Stimulated activated CD4-positive, alpha-beta T cell treated with anti-CD3 and anti-CD28 coated beads, Interleukin-12 subunit alpha, Interleukin-12 subunit beta, amount 100 ng/mL, for 48 hours (primary cell): ENCODE results near the gene KRTAP9-1.
"Not testable (repeated sequence)": the region's sequence is repeated elsewhere in the genome, so short reads cannot be mapped to it uniquely, and the experiment has no call there.

ENCODE experiments used
- DNase-seq, 3 donors: peaks; one replicate each; pipeline ENCODE4 v3.0.0-alpha.2; 2020; ENCODE audit warnings: low read depth in 2 of 3, low spot score in 1 of 3

The KRTAP9-1 gene

DNA sequence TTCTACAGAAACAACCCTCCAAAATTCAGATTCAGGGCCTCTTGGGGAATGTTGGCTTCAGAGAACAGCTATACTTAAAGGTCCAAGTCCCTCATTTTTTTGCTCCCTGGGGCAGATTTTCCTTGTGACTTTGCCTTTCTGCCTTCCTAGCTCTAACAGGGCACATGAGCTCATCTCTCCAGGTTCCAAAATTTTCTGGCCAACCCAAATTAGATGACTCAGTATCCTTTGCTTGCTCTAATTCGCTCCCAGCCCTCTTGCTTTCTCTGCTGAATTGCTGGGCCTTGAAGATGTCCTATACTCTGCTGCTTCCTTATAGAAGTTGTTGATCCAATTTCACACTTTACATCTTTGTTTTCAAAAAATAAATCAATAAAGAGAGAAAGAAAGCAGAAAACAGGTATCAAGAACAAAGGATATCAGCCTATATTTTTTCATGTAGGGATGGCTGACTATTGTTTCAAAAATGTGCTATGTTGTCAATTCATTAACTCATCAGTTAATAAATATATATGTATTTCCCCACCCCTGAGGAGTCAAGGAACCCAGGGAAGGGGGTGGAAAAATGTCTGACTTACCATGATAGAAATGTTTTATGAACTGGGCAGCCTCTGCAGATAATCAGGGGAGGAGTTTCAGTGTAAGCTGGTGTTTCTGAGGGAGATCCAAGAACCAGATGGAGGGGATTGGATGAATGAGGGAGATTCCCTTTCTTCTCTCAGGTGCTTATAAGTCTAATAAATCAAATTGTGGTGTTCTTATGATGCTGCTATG, 10.7 kb upstream of the KRTAP9-1 start:
- DNase-seq = no peak

DNA sequence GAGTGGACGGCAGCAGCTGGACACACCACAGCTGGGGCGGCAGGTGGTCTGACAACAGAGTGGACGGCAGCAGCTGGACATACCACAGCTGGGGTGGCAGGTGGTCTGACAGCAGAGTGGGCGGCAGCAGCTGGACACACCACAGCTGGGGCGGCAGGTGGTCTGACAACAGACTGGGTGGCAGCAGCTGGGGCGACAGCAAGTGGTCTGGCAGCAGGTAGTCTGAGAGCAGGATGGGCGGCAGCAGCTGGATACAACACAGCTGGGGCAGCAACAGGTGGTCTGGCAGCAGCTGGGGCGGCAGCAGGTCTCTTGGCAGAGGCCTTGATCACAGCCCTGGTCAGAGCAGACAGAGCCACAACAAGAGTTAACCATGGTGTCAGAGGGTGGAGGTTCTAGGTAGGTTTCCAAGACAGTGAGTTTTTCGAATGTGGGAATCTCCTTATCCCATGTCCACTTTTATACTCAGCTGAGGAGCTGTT, 5.2 kb upstream of the KRTAP9-1 start, which contains the start of gene KRTAP4-1:
Gene KRTAP4-1 (minus strand): TSS at position 432 of the 482 bp plus-strand sequence. CDS start 57 bp downstream, at position 375.
- no peak for DNase-seq

DNA sequence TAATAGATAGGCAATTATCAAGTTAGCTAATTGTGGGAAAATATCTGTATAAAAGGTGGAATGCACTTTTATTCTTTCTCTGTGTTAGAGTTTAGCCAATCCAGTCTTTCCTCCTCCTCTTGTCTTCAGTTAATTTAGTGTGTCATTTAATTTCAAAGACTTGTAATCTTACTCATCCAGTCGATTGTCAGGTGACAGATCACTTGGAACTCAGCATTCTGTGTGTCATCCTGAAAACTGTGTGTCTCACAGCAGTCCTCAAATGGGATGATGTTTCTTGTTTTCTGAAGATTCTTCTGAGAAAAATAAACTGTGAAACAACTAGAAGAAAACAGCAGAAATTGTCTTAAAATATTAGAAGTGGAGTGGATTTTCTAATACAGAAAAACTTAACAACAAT, 4.7 kb upstream of the KRTAP9-1 start:
- DNase-seq = no peak

DNA sequence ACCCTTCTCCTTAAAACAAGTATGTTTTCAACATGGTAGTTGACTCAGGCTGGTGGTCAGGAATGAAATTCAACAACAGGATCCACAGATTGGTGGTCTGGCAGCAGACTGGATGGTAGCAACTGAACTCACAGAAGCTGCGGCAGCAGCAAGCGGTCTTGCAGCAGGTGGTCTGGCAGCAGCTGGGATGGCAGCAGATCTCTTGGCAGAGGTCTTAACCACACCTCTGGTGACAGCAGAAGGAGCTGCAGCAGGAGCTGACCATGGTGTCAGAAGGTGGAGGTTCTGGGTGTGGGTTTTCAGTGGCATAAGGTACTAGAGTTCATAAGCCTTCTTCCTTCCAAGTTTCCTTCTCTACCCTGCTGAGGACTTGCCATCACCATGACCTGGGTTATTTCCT, 2.8 kb upstream of the KRTAP9-1 start:
- no peak for DNase-seq

DNA sequence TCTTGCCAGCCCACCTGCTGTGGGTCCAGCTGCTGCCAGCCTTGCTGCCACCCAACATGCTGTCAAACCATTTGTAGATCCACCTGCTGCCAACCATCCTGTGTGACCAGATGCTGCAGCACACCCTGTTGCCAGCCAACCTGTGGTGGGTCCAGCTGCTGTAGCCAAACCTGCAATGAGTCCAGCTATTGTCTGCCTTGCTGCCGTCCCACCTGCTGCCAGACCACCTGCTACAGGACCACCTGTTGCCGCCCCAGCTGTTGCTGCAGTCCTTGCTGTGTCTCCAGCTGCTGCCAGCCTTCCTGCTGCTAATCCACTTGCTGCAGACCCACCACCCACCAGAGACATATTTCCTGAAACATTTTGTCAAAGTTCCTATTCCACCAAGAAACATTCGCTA, 641 bp downstream of the KRTAP9-1 start:
- no peak for DNase-seq

DNA sequence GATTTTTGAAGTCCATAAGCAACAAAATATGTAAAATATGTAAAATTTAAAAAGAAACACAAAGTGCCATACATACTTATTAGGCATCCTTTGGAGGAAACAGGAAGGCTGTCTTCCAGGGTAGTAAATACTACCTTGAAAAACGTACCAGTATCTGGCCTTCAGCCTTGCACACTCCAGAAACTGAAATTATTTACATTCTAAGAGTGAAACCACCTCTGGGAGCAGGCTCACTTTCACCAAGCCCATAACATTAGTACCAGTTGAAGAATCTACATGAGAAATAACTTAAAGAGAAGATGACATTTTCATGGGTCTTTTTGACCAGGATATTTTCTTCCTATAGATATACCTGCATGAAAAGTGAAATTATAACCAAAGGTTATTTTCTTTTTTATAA, 6.4 kb downstream of the KRTAP9-1 start:
- DNase-seq = no peak

DNA sequence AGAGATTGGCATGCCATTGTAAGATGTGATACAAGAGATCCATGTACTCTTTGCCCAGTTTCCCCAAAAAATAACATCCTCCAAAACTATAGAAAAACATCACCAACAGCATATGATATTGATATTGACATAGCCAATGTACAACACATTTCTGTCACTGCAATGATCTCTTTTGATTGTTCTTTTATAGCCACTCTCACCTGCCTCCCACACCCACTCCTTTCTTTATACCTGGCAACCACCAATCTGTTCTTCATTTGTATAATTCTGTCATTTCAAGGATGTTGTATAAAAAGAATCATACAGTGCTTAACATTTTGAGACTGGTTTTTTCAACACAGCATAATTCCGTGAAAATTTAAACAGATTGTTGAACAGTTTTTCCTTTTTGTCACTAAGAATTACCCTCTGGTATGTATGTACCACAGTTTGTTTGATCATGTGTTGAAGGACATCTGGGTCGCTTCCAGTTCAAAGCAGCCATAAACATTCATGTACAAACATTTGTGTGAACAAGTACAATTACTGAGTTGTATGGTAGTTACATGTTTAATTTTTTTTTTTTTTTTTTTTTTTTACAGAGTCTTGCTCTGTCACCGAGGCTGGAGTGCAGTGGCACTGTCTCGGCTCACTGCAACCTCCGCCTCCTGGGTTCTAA, 9.9 kb downstream of the KRTAP9-1 start:
- DNase-seq = no peak

DNA sequence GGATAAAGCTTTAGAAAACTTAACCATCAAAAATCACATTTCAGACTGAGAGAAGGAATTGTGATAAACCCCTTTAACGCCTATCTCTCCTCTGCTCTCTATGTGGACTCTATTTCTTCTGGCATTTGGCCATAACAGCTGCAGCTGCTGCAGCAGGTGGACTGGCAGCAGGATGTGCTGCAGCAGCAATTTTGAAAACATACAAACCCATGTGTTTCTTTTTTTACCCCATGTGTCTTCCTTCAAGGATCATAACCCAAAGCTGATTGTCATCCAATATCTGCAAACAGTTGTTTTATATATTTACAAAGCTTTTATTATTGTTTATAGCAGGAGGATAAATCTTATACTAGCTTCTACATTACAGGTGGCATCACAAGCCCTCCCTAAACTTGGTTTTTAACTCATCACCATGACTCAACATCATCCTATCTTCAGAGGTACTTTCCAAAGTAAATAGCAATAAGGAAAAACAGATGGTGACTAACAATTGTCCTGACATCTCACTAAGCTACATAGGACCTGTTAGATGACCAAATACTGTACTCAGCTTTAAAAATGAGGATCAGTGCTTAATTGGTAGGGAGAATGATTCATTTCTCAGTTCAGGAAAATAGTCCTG, 22.3 kb downstream of the KRTAP9-1 start:
- DNase-seq = no peak

DNA sequence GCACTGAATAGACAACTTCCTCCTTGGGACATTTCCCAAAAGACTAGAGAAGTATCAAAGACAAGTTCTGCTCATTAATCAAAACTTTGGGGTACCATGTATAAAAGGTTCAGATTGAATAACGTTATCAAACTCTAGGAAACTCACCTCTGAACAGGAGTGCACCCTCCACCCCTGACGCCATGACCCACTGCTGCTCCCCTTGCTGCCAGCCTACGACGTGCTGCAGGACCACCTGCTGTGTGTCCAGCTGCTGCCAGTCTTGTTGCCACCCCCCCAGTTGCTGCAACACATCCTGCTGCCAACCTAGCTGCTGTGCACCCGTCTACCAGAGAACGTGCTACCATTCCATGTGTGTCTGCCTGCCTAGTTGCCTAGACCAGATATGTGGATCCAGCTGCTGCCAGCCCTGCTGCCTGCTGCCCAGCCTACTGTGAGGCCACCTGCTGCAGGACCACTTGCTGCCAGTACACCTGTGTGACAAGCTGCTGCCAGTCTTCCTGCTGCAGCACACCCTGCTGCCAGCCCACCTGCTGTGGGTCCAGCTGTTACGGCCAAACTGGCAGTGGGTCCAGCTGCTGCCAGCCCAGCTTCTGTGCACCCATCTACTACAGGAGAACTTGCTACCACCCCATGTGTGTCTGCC, 23.0 kb downstream of the KRTAP9-1 start:
- no peak for DNase-seq

DNA sequence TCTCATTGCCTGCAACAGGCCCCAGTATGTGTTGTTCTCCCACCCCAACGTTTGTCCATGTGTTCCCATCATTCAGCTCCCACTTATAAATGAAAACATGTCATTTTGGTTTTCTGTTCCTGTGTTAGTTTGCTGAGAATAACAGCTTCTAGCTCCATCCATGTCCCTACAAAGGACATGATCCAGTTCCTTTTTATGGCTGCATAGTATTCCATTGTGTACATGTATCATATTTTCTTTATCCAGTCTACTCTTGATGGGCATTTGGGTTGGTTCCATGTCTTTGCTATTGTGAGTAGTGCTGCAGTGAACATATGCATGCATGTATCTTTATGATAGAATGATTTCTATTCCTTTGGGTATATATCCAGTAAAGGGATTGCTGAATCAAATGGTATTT, 26.0 kb downstream of the KRTAP9-1 start:
- no peak for DNase-seq

DNA sequence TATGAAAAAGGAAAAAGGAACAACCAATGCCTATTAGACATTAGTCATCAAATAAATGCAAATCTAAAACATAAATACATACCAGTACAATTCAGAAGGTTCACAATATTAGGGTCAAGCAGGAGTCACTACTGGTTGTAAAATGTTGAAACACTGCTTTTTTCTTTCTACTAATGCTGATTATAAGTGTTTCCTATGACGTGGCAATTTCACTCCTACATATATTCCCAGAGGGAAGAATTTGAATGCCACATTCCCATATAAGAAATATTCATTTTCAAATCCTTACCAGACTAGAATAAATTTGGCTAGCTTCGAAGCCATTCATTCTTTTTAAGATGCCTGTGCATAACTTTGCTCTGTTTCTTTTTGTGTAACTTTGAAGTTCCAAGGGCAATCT, 34.1 kb downstream of the KRTAP9-1 start:
- DNase-seq = no peak

DNA sequence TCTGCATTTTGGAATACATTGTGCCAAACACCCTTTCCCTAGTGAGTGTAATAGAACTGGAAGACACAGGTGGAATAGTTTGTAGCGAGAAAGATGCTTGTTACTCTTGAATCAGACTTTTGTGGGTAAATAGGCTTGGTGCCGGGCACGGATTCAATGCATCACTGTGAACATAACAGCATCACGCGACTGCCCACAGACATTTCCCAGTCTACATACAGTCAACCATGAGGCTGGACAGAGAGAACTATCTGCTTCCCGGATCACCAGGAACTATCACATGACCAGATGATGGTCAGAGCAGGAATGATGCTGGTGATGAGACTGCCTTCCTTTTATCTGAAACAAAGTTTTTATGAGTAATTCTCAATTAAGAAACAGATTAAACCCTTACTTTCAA, 36.4 kb downstream of the KRTAP9-1 start:
- no peak for DNase-seq

DNA sequence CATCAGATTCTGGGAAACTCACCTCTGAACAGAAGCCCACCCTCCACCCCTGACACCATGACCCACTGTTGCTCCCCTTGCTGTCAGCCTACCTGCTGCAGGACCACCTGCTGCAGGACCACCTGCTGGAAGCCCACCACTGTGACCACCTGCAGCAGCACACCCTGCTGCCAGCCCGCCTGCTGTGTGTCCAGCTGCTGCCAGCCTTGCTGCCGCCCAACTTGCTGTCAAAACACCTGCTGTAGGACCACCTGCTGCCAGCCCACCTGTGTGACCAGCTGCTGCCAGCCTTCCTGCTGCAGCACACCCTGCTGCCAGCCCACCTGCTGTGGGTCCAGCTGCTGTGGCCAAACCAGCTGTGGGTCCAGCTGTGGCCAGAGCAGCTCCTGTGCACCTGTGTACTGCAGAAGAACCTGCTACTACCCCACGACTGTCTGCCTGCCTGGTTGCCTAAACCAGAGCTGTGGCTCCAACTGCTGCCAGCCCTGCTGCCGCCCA, 37.0 kb downstream of the KRTAP9-1 start, which contains the start of gene KRTAP9-2:
Gene KRTAP9-2 (plus strand): TSS at position 51 of the 498 bp plus-strand sequence. CDS start 7 bp downstream, at position 58.
- DNase-seq = not testable (repeated sequence)

DNA sequence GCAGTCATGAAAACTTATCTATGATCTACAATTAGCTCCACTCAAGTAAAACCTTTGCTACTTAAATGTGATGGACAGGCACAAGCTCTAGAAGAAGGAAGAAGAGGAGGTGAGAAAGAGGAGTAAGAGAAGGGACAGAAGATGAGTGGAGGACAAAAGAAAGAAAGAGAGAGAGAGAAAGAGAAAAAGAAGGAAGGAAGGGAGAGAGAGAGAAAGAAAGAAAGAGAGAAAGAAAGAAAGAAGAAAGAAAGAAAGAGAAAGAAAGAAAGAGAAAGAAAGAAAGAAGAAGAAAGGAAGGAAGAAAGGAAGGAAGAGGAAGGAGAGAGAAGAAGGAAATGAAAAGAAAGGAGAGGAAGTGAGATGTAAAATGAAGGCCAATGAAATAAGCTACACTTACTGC, 40.4 kb downstream of the KRTAP9-1 start:
- no peak for DNase-seq

DNA sequence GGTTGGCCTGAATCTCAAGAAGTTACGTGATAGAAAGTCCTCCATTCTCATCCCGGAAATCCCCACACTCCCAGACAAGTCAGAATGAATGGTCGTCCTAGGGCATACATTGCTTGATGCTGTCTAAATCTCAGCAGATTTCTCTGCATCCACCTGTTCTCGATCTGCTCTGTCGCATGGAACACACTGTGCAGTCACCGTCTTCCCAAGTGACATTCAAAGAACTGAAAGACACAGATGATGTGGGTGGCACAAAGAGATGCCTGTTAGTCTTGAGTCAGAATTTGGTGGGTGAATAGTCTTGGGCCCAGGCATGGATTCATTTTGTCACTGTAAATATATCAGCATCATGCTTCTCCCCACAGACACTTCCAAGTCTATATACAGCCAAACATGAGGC, 42.0 kb downstream of the KRTAP9-1 start:
- no peak for DNase-seq

DNA sequence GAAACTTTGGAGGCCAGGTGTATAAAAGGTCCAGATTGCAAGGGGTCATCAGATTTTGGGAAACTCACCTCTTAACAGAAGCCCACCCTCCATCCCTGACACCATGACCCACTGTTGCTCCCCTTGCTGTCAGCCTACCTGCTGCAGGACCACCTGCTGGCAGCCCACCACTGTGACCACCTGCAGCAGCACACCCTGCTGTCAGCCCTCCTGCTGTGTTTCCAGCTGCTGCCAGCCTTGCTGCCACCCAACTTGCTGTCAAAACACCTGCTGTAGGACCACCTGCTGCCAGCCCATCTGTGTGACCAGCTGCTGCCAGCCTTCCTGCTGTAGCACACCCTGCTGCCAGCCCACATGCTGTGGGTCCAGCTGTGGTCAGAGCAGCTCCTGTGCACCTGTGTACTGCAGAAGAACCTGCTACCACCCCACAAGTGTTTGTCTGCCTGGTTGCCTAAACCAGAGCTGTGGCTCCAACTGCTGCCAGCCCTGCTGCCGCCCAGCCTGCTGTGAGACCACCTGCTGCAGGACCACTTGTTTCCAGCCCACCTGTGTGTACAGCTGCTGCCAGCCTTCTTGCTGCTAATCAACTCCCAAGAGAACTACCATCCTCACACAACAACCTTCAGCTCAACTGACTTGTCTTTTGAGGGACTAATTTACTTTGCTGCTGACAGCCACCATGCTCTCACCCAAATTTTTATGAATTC, 42.9 kb downstream of the KRTAP9-1 start, which contains the start of gene KRTAP9-3:
Gene KRTAP9-3 (plus strand): TSS at position 51 of the 707 bp plus-strand sequence. CDS start 53 bp downstream, at position 104.
- not testable (repeated sequence) for DNase-seq

DNA sequence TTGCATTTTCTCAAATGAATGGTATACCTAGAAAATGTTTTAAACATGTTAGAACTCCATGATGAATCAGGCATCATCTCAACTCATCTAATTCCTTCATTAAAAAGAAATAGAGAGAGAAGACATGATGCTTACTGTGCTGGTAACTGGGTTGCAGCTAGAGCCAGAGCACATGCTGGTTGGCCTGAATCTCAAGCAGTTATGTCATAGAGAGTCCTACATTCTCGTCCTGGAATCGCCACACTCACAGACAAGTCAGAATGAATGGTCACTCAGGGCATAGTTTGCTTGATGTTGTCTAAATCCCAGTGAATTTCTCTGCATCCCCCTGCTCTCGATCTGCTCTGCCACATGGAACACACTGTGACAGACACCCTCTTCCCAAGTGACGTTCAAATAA, 47.4 kb downstream of the KRTAP9-1 start:
- not testable (repeated sequence) for DNase-seq

DNA sequence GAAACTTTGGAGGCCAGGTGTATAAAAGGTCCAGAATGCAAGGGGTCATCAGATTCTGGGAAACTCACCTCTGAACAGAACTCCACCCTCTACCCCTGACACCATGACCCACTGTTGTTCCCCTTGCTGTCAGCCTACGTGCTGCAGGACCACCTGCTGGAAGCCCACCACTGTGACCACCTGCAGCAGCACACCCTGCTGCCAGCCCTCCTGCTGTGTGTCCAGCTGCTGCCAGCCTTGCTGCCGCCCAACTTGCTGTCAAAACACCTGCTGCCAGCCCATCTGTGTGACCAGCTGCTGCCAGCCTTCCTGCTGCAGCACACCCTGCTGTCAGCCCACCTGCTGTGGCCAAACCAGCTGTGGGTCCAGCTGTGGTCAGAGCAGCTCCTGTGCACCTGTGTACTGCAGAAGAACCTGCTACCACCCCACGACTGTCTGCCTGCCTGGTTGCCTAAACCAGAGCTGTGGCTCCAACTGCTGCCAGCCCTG, 48.3 kb downstream of the KRTAP9-1 start, which contains the start of gene KRTAP9-8:
Gene KRTAP9-8 (plus strand): TSS at position 51 of the 489 bp plus-strand sequence. CDS start 53 bp downstream, at position 104.
- DNase-seq = not testable (repeated sequence)
